HEK293T (cell line): ENCODE results near the gene ARPP19.

Source experiments
- FOXA1 ChIP-seq: fragments of 450-650 bp; IDR thresholded peaks from 2 replicates; pipeline ENCODE4 v1.6.1; 2016; ENCODE audit warnings: mild to moderate bottlenecking
- FOXK2 ChIP-seq: fragments of 450-650 bp; IDR thresholded peaks from 2 replicates; pipeline ENCODE4 v1.6.1; 2016; ENCODE audit warnings: mild to moderate bottlenecking
- FOXM1 ChIP-seq: fragments of 450-650 bp; IDR thresholded peaks from 2 replicates; pipeline ENCODE4 v1.6.1; 2017; ENCODE audit warnings: mild to moderate bottlenecking, borderline replicate concordance
- HDGF ChIP-seq: fragments of 450-650 bp; IDR thresholded peaks from 2 replicates; pipeline ENCODE4 v1.6.1; 2017; ENCODE audit warnings: antibody characterized with exemption, borderline replicate concordance
- L3MBTL2 ChIP-seq: fragments of 450-650 bp; conservative IDR thresholded peaks from 2 replicates; pipeline ENCODE4 v1.6.1; 2016; ENCODE audit warnings: mild to moderate bottlenecking
- LEF1 ChIP-seq: fragments of 450-650 bp; IDR thresholded peaks from 2 replicates; pipeline ENCODE4 v1.6.1; 2017; ENCODE audit warnings: mild to moderate bottlenecking, borderline replicate concordance
- NFRKB ChIP-seq: fragments of 450-650 bp; IDR thresholded peaks from 2 replicates; pipeline ENCODE4 v1.6.1; 2016; ENCODE audit warnings: mild to moderate bottlenecking, moderate library complexity
- PKNOX1 ChIP-seq: fragments of 450-650 bp; IDR thresholded peaks from 2 replicates; pipeline ENCODE4 v1.6.1; 2016
- SP1 ChIP-seq: fragments of 450-650 bp; IDR thresholded peaks from 2 replicates; pipeline ENCODE4 v1.6.1; 2017
- SUZ12 ChIP-seq: fragments of 450-650 bp; IDR thresholded peaks from 2 replicates; pipeline ENCODE4 v1.6.1; 2016; ENCODE audit warnings: mild to moderate bottlenecking
- TARDBP ChIP-seq: fragments of 450-650 bp; IDR thresholded peaks from 2 replicates; pipeline ENCODE4 v1.6.1; 2016
- ZNF384 ChIP-seq: fragments of 450-650 bp; IDR thresholded peaks from 2 replicates; pipeline ENCODE4 v1.6.1; 2016

DNA sequence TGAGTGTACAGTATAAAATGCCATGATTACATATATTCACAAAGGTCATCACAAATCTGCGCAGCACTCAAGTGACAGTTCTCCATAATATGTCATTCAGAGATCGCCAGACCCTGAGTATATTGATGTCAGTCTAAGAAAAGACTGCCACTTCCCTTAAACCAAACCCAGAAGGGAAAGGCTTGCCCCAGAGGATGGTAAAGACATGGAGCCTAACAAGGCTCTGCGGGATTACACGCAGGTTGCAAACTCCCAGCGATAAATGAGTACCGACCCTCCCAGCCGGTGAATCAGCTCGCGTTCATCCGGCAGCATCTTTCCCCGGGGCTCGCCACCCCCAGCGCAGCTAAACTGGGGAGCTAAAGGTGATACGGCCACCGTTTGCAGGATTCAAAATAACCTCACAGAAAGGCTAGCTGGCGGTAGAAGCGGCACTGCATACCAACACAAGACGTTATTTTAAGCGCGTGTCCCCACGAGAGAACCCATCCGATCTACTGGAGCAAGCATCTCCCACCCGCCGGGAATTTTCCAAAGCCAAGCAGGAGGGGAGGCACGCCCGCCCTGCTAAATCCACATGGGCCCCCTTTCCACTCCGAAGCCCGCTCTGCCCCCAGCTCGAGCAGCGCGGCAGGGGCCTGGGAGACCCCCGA is 40.8 kb downstream of the ARPP19 start:
- TF ChIP-seq TARDBP = no peak
- no peak for TF ChIP-seq LEF1
- TF ChIP-seq PKNOX1 = no peak
- no peak for TF ChIP-seq FOXM1
- TF ChIP-seq SP1 = no peak
- no peak for TF ChIP-seq SUZ12
- TF ChIP-seq ZNF384 = no peak
- no peak for TF ChIP-seq FOXK2
- no peak for TF ChIP-seq FOXA1
- TF ChIP-seq NFRKB = no peak
- TF ChIP-seq L3MBTL2 = no peak
- TF ChIP-seq HDGF = no peak
